GM21717 (cell line): ENCODE data around the gene SDK2.
"Not testable (repeated sequence)": the region's sequence is repeated elsewhere in the genome, so short reads cannot be mapped to it uniquely, and the experiment has no call there.

Experiments used
- ATAC-seq: cut with Tn5 transposase; IDR thresholded peaks from one replicate; pipeline ENCODE4 v1.9.1; 2021; ENCODE audit warnings: mild to moderate bottlenecking, moderate library complexity; ENCODE audit not compliant: unreplicated experiment

SDK2 gene

GRCh38 chr17:73464447-73464846 is 179.8 kb downstream of the SDK2 start:
- no peak for ATAC-seq

GRCh38 chr17:73463821-73464220 is 180.4 kb downstream of the SDK2 start:
- ATAC-seq, result no peak

GRCh38 chr17:73462823-73463222 is 181.4 kb downstream of the SDK2 start:
- no peak for ATAC-seq

- ATAC-seq, result no peak
Measured at GRCh38 chr17:73459980-73460379, 184.3 kb downstream of the SDK2 start.

- ATAC-seq, result no peak
Measured at GRCh38 chr17:73455767-73456166, 188.5 kb downstream of the SDK2 start.

GRCh38 chr17:73455050-73455687 is 189.1 kb downstream of the SDK2 start:
- no peak for ATAC-seq

- ATAC-seq, result not testable (repeated sequence)
Measured at GRCh38 chr17:73453494-73453893, 190.8 kb downstream of the SDK2 start.

GRCh38 chr17:73453090-73453489 is 191.2 kb downstream of the SDK2 start:
- no peak for ATAC-seq

- ATAC-seq, result no peak
Measured at GRCh38 chr17:73452009-73452408, 192.2 kb downstream of the SDK2 start.

GRCh38 chr17:73447319-73447718 is 196.9 kb downstream of the SDK2 start:
- ATAC-seq, result no peak

- no peak for ATAC-seq
Measured at GRCh38 chr17:73446617-73447016, 197.6 kb downstream of the SDK2 start.

- no peak for ATAC-seq
Measured at GRCh38 chr17:73445466-73445865, 198.8 kb downstream of the SDK2 start.

GRCh38 chr17:73444021-73444420 is 200.2 kb downstream of the SDK2 start:
- no peak for ATAC-seq

- ATAC-seq, result no peak
Measured at GRCh38 chr17:73439597-73439996, 204.6 kb downstream of the SDK2 start.

- ATAC-seq, result no peak
Measured at GRCh38 chr17:73437826-73438225, 206.4 kb downstream of the SDK2 start.

- ATAC-seq, result no peak
Measured at GRCh38 chr17:73436954-73437353, 207.3 kb downstream of the SDK2 start.

GRCh38 chr17:73435412-73435811 is 208.8 kb downstream of the SDK2 start:
- no peak for ATAC-seq

- no peak for ATAC-seq
Measured at GRCh38 chr17:73434154-73434553, 210.1 kb downstream of the SDK2 start.

- no peak for ATAC-seq
Measured at GRCh38 chr17:73433501-73433900, 210.7 kb downstream of the SDK2 start.

GRCh38 chr17:73432624-73433190 is 211.5 kb downstream of the SDK2 start:
- no peak for ATAC-seq

GRCh38 chr17:73431401-73432205 is 212.6 kb downstream of the SDK2 start:
- ATAC-seq, result no peak

- ATAC-seq, result no peak
Measured at GRCh38 chr17:73430848-73431247, 213.4 kb downstream of the SDK2 start.
